ENCODE data around the gene CD180. TPM values are rescaled to one million over a fixed set of nuclear protein-coding genes. Genes with fewer than 3 reads are reported as not detected.

The CD180 gene
- total RNA-seq, 2 experiments from 2014 or later: not detected

- TF ChIP-seq CTCF (IDR thresholded peaks at IDR 0.05): no peak
- peaks cover 79% of the 10 kb centered on the region for H3K4me1 Mint-ChIP-seq (ENCODE audit: low read depth)
- ChIA-PET POLR2A (interaction anchor here (1.4 to 5.1 kb wide), 3 partner anchors 10 to 40 kb away, joined by 5 to 44 read pairs (median 5); partner anchors contain the start of gene CD180), CTCF (interaction anchor here (1.0 to 16.0 kb wide), 6 partner anchors 8 to 218 kb away, joined by 3 to 349 read pairs (median 8); no protein-coding TSS in a partner anchor)
- H3K36me3 Mint-ChIP-seq (ENCODE audit: low read depth): peaks cover 4% of the 10 kb centered on the region
- DNase-seq (no peak), ATAC-seq (no peak)
- intact Hi-C loops (cut with micrococcal nuclease): loop anchor here (2.0 to 10.0 kb wide), 2 partner anchors 39 to 201 kb away; no protein-coding TSS in a partner anchor
- H3K27me3 Mint-ChIP-seq: peaks cover 2% of the 10 kb centered on the region
- H3K27ac Mint-ChIP-seq: peak overlapping the region; percentile 89
- H3K9me3 Mint-ChIP-seq: peaks cover 3% of the 10 kb centered on the region
- no peak overlapping the region for H3K4me3 Mint-ChIP-seq
Observed at GRCh38 chr5:67205981-67206380, 9.4 kb upstream of the CD180 start.

GRCh38 chr5:67204821-67205220 is 8.2 kb upstream of the CD180 start:
- TF ChIP-seq CTCF (IDR thresholded peaks at IDR 0.05): no peak
- ATAC-seq (no peak), DNase-seq (no peak)
- H3K27me3 Mint-ChIP-seq: peaks cover 2% of the 10 kb centered on the region
- peak overlapping the region; percentile 87 for H3K27ac Mint-ChIP-seq
- ChIA-PET POLR2A (interaction anchor here (0.5 to 5.1 kb wide), 3 partner anchors 17 to 125 kb away, joined by 3 to 44 read pairs (median 3); no protein-coding TSS in a partner anchor), CTCF (interaction anchor here (1.3 to 16.0 kb wide), 3 partner anchors 16 to 42 kb away, joined by 3 to 349 read pairs (median 5); no protein-coding TSS in a partner anchor)
- intact Hi-C loops (cut with micrococcal nuclease): loop anchor here (10.0 kb wide), 1 partner anchor 200 kb away; no protein-coding TSS in a partner anchor
- H3K36me3 Mint-ChIP-seq (ENCODE audit: low read depth): peaks cover 4% of the 10 kb centered on the region
- peaks cover 3% of the 10 kb centered on the region for H3K9me3 Mint-ChIP-seq
- no peak overlapping the region for H3K4me3 Mint-ChIP-seq
- H3K4me1 Mint-ChIP-seq (ENCODE audit: low read depth): peaks cover 87% of the 10 kb centered on the region

GRCh38 chr5:67203701-67204074 is 7.1 kb upstream of the CD180 start:
- Mint-ChIP-seq H3K36me3 (ENCODE audit: low read depth) (peaks cover 8% of the 10 kb centered on the region), H3K4me3 (no peak overlapping the region), H3K27me3 (peaks cover 2% of the 10 kb centered on the region), H3K27ac (peak overlapping the region; percentile 87), H3K4me1 (ENCODE audit: low read depth) (peaks cover 85% of the 10 kb centered on the region), H3K9me3 (peaks cover 10% of the 10 kb centered on the region)
- DNase-seq (no peak), ATAC-seq (no peak)
- ChIA-PET POLR2A (interaction anchor here (0.7 to 1.0 kb wide), 2 partner anchors 37 to 1230 kb away, joined by 3 read pairs; no protein-coding TSS in a partner anchor), CTCF (interaction anchor here (1.0 to 16.0 kb wide), 2 partner anchors 41 to 897 kb away, joined by 3 to 349 read pairs; no protein-coding TSS in a partner anchor)
- intact Hi-C loops (cut with micrococcal nuclease): loop anchor here (10.0 kb wide), 1 partner anchor 199 kb away; no protein-coding TSS in a partner anchor
- no peak for TF ChIP-seq CTCF (IDR thresholded peaks at IDR 0.05)

- Mint-ChIP-seq H3K4me3 (peak overlapping the region; percentile 16), H3K4me1 (ENCODE audit: low read depth) (peaks cover 80% of the 10 kb centered on the region), H3K27me3 (peaks cover 2% of the 10 kb centered on the region), H3K27ac (peak overlapping the region; percentile 86), H3K9me3 (peaks cover 10% of the 10 kb centered on the region), H3K36me3 (ENCODE audit: low read depth) (peaks cover 8% of the 10 kb centered on the region)
- ATAC-seq (no peak), DNase-seq (peak; percentile 34)
- TF ChIP-seq CTCF (IDR thresholded peaks at IDR 0.05): no peak
- ChIA-PET POLR2A (interaction anchor here (1.0 to 1.5 kb wide), 2 partner anchors 14 to 36 kb away, joined by 3 read pairs; no protein-coding TSS in a partner anchor), CTCF (interaction anchor here (1.1 to 16.0 kb wide), 2 partner anchors 25 to 40 kb away, joined by 3 to 349 read pairs; no protein-coding TSS in a partner anchor)
- intact Hi-C loops (cut with micrococcal nuclease): loop anchor here (10.0 kb wide), 1 partner anchor 198 kb away; no protein-coding TSS in a partner anchor
Observed at GRCh38 chr5:67202828-67203227, 6.2 kb upstream of the CD180 start.
